Stimulated activated CD4-positive, alpha-beta T cell treated with anti-CD3 and anti-CD28 coated beads, Interleukin-15, amount 100 ng/mL, for 48 hours (primary cell): ENCODE results near the gene HNRNPF.

ENCODE experiments used
- DNase-seq, 2 donors: peaks; one replicate each; pipeline ENCODE4 v3.0.0-alpha.2; 2020; ENCODE audit warnings: low read depth in 2 of 2

The HNRNPF gene

GRCh38 chr10:43421201-43421507 is 12.2 kb upstream of the HNRNPF start:
- no peak for DNase-seq

GRCh38 chr10:43420369-43421200 is 11.6 kb upstream of the HNRNPF start:
- peak; percentile 76 to 81 for DNase-seq

GRCh38 chr10:43419997-43420368 is 11.0 kb upstream of the HNRNPF start:
- DNase-seq: no peak

GRCh38 chr10:43417950-43418768 is 9.2 kb upstream of the HNRNPF start:
- peak in 1 of 2 donors; percentile 30 for DNase-seq

- DNase-seq: no peak
These were observed 6.6 kb upstream of the HNRNPF start for GRCh38 chr10:43415544-43415943.

GRCh38 chr10:43411536-43411935 is 2.5 kb upstream of the HNRNPF start:
- DNase-seq: no peak

GRCh38 chr10:43410345-43410744 is 1.4 kb upstream of the HNRNPF start:
- DNase-seq: no peak

GRCh38 chr10:43409385-43410109 is 561 bp upstream of the HNRNPF start:
- DNase-seq: peak; percentile 61 to 62

- no peak for DNase-seq
These were observed 666 bp downstream of the HNRNPF start for GRCh38 chr10:43408331-43408709.

GRCh38 chr10:43407576-43408330 is 1.2 kb downstream of the HNRNPF start:
- DNase-seq: peak; percentile 86 to 89

- DNase-seq: peak; percentile 35 to 40
These were observed 1.8 kb downstream of the HNRNPF start for GRCh38 chr10:43407148-43407575.

GRCh38 chr10:43404704-43405084 is 4.3 kb downstream of the HNRNPF start:
- DNase-seq: no peak

GRCh38 chr10:43403911-43404703 is 4.9 kb downstream of the HNRNPF start:
- DNase-seq: no peak

- no peak for DNase-seq
These were observed 6.0 kb downstream of the HNRNPF start for GRCh38 chr10:43402880-43403452.

GRCh38 chr10:43402176-43402575 is 6.8 kb downstream of the HNRNPF start:
- DNase-seq: no peak

GRCh38 chr10:43401627-43402026 is 7.4 kb downstream of the HNRNPF start:
- DNase-seq: no peak

GRCh38 chr10:43399320-43400310 is 9.4 kb downstream of the HNRNPF start:
- no peak for DNase-seq

GRCh38 chr10:43398939-43399319 is 10.1 kb downstream of the HNRNPF start:
- no peak for DNase-seq

- peak; percentile 79 to 83 for DNase-seq
These were observed 11.9 kb downstream of the HNRNPF start for GRCh38 chr10:43396928-43397624.
